Measurements from ENCODE around the gene HRG.
"Not testable (repeated sequence)": the region's sequence is repeated elsewhere in the genome, so short reads cannot be mapped to it uniquely, and the experiment has no call there.

Gene HRG

DNA sequence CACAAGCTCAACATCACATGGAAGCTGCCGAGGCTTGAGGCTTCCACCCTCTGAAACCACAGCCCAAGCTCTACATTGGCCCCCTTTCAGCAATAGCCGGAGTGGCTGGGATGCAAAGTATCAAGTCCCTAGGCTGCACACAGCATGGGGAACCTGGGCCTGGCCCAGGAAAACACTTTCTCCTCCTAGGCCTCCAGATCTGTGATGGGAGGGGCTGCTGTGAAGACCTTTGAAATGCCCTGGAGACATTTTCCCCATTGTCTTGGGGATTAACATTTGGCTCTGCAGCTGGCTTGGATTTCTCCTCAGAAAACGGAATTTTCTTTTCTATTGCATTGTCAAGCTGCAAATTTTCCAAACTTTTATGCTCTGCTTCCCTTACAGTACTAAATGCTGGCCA is 18.2 kb downstream of the HRG start:
- DNase-seq: no peak

DNA sequence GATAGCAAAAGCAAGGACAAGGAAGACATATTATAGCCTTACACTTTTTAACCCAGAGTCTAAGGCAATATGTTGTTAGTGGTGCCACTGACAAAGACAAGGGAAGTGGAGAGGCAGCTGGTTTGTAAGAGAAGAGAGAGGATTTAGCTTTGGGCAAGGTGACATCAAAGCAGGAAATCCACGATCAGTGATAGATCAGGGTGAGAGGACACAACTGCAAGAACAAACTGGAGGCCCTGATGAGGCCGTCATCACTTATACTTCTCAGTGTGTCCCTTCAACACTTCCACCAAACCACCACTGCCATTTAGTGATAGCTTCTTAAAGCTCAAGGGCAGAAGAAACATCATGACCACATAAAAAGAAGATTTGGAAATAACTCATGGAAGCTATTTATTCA is 20.7 kb downstream of the HRG start:
- not testable (repeated sequence) for DNase-seq

DNA sequence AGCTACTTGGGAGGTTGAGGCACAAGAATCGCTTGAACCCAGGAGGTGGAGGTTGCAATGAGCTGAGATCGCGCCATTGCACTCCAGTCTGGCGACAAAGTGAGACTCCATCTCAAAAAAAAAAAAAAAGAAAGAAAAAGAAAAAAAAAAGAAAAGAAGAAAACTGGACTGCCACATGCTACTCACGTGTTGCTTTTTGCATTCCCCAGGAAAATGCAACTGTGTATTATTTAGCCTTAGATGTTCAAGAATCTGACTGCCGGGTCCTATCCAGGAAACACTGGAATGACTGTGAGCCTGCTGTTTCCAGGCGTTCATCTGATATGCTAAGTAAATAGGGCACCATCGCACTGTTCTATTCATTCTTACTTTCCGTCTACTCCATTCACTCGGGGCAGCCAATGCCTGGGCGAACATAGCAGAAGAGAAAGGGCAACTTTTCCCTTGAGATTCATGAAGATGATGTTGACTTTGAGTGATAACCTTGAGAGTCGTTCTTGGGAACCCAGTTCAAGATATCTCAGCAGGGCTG is 21.4 kb downstream of the HRG start:
- no peak for DNase-seq

- DNase-seq: not testable (repeated sequence)
Measured at GRCh38 chr3:186690304-186690703, 24.5 kb downstream of the HRG start.

GRCh38 chr3:186691676-186692075 is 25.9 kb downstream of the HRG start:
- no peak for DNase-seq

DNA sequence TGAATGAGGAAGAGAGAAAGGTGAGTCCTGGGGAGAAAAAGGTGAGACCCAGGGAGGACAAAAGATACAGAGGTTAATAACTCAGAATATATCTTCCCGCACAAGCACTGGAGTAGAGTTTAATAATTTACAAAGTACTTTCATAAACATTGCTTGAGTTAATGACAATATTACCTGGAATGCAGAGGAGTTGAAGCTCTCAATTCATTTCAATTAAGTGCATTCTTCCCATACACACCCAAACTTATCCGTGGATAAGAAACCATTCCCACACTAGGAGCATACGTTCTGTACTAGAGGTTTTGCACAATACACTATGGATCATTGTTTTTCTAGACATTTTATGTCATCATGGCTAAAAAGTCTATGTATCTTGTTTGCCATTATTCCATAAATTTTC is 28.0 kb downstream of the HRG start:
- DNase-seq: no peak

DNA sequence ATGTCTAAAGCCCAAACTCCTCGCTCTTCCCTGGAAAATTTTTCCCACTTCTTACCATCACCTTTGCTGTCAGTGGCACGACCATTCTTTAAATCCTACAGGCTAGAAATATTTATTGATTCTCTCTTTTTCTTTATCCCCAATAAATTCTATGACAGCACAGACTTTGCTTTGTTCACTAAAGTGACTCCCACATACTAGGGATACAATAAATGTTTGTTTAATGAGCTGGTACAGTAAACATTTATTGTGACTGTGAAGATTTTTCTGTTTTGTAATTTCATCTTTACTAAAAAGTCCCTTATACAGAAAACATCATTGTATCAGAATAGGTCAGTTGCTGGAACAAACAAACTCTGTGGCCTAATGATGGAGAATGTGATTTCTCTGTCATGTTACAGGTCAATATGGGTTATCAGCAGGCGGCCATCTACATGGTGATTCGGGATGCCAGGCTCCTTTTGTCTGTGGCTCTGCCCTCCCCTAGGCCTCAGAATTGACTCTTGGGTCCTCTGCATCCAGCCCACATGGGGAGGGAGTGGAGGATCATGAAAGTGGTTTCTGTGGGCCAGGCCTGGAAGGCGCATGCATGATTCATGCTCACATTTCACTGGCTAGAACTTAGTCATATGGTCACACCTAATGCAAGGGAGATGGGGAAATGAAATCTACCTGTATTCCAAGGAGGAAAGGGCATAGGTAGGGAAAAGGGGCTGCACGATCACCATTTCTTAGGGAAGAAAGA is 28.6 kb downstream of the HRG start:
- no peak for DNase-seq

- no peak for DNase-seq
Measured at GRCh38 chr3:186696522-186696921, 30.7 kb downstream of the HRG start.

GRCh38 chr3:186697510-186697909 is 31.7 kb downstream of the HRG start:
- no peak for DNase-seq

DNA sequence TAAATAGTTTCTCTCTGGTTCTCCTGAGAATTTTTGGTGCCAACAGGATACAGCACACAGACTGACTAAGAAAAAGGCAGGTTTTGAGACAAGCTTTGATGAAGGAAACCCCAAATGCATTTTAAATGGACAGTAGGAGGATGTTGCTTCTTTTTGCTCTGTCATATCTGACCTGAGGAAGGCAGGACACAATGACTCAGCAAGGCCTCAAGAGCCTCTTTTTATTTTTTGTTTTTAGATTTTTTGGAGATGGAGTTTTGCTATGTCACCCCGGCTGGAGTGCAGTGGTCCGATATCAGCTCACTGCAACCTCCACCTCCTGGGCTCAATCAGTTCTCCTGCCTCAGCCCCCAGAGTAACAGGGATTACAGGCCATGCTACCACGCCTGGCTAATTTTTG is 34.5 kb downstream of the HRG start:
- no peak for DNase-seq

- not testable (repeated sequence) for DNase-seq
Measured at GRCh38 chr3:186702451-186702850, 36.6 kb downstream of the HRG start.

GRCh38 chr3:186705882-186706780 is 40.3 kb downstream of the HRG start:
- DNase-seq: no peak

GRCh38 chr3:186708983-186709679 is 43.3 kb downstream of the HRG start:
- no peak for DNase-seq

DNA sequence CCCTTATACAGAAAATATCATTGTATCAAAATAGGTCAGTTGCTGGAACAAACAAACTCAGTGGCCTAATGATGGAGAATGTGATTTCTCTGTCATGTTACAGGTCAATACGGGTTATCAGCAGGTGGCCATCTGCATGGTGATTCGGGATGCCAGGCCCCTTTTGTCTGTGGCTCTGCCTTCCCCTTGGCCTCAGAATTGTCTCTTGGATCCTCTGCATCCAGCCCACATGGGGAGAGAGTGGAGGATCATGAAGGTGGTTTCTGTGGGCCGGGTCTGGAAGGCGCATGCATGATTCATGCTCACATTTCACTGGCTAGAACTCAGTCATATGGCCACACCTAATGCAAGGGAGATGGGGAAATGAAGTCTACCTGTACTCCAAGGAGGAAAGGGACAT is 44.9 kb downstream of the HRG start:
- DNase-seq: not testable (repeated sequence)

DNA sequence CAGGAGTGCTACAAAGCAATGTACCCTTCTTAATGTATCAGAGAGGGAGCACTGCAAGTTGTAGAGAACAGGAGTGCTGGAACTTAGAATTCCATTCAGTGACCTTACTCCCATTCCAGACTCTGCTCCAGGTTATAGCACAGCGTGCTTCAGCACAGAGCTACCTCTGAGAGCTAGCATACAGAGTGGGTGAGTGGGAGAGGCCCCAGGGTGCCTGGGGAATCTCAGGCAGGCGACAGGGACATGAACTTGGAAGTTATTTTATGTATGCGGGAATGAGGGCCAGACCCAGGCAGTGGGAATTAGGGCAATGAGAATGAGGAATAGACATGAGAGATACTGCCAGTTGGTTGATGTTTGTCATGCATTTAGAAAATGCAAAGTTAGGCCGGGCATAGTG is 47.7 kb downstream of the HRG start:
- peak; percentile 53 for DNase-seq

GRCh38 chr3:186717039-186717457 is 51.2 kb downstream of the HRG start, which contains the start of gene KNG1:
Gene KNG1 (plus strand): TSS chr3:186717359. CDS start chr3:186717543, 184 bp downstream.
- DNase-seq: no peak

DNA sequence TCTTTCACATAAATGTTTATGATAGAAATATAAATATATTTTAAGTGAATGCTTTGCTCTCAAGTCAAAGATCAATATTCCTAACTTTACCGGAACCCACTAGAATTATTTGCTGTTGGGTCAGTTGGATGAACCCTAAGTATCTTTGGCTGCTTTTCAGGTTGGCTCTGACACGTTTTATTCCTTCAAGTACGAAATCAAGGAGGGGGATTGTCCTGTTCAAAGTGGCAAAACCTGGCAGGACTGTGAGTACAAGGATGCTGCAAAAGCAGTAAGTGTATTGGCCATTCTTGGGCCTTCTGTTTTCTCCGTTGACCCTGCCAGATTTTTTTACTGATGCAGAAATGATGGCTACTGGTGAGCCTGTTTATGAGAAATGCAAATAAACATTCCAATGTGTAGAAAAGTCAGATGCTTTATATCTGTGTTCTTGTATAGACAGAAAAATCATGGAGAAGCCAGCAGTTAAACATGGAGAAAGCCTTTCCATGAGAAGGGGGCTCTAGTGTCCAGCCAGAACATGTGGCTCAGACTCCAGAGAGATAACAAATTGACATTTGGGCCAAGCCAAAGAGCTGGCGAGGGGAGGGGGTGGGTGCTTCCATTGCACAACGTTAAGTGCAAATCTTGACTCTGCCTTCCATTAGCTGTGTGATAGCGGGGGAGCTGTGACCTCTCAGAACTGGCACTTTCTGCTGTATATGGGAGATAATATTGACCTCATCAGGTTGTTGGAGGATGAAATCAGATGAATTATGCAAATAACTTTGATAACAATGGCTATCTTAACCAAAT is 54.3 kb downstream of the HRG start:
- no peak for DNase-seq

GRCh38 chr3:186722457-186722856 is 56.6 kb downstream of the HRG start:
- no peak for DNase-seq

DNA sequence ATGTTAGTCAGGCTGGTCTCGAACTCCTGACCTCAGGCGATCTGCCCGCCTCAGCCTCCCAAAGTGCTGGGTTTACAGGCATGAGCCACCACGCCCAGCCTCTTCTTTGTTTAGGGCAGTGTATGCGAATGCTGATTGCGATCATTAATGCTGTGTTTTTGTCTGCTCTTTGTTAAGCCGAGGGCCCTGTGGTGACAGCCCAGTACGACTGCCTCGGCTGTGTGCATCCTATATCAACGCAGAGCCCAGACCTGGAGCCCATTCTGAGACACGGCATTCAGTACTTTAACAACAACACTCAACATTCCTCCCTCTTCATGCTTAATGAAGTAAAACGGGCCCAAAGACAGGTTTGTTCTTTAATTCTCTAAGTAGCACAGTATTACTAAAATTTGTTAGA is 59.1 kb downstream of the HRG start:
- DNase-seq: no peak
